HG03108 (cell line): ENCODE results near the gene TMEM74B.
"Not testable (repeated sequence)": the region's sequence is repeated elsewhere in the genome, so short reads cannot be mapped to it uniquely, and the experiment has no call there.

Experiments
- ATAC-seq: cut with Tn5 transposase; IDR thresholded peaks from one replicate; pipeline ENCODE4 v1.9.1; 2021; ENCODE audit warnings: moderate library complexity; ENCODE audit not compliant: unreplicated experiment

The TMEM74B gene

GRCh38 chr20:1184638-1185315, at the start of gene TMEM74B:
TSS of gene TMEM74B (minus strand) at chr20:1184981. CDS start at chr20:1183801, 1,180 bp downstream.
- no peak for ATAC-seq

- ATAC-seq: no peak
Observed at GRCh38 chr20:1232286-1233111, 47.7 kb upstream of the TMEM74B start.

- no peak for ATAC-seq
Observed at GRCh38 chr20:1229541-1229940, 44.8 kb upstream of the TMEM74B start.

GRCh38 chr20:1225783-1226654, 41.2 kb upstream of the TMEM74B start, which contains the start of gene RAD21L1:
TSS of gene RAD21L1 (plus strand) at chr20:1226044. CDS start at chr20:1228454, 2,410 bp downstream.
- ATAC-seq: no peak

- ATAC-seq: no peak
Observed at GRCh38 chr20:1225263-1225782, 40.5 kb upstream of the TMEM74B start.

GRCh38 chr20:1224205-1224890, 39.6 kb upstream of the TMEM74B start:
- no peak for ATAC-seq

GRCh38 chr20:1222750-1223149, 38.0 kb upstream of the TMEM74B start:
- not testable (repeated sequence) for ATAC-seq

GRCh38 chr20:1216527-1217427, 32.0 kb upstream of the TMEM74B start:
- ATAC-seq: not testable (repeated sequence)

- ATAC-seq: no peak
Observed at GRCh38 chr20:1215386-1216170, 30.8 kb upstream of the TMEM74B start.

- ATAC-seq: no peak
Observed at GRCh38 chr20:1214838-1215261, 30.1 kb upstream of the TMEM74B start.

- ATAC-seq: peak; percentile 61
Observed at GRCh38 chr20:1212607-1213396, 28.0 kb upstream of the TMEM74B start.

- ATAC-seq: no peak
Observed at GRCh38 chr20:1212023-1212422, 27.2 kb upstream of the TMEM74B start.

GRCh38 chr20:1210501-1210900, 25.7 kb upstream of the TMEM74B start:
- no peak for ATAC-seq

GRCh38 chr20:1209447-1210387, 24.9 kb upstream of the TMEM74B start:
- no peak for ATAC-seq

- ATAC-seq: no peak
Observed at GRCh38 chr20:1207293-1207878, 22.6 kb upstream of the TMEM74B start.
